HG02840 (cell line): ENCODE results near the gene CDH12.
"Not testable (repeated sequence)": the region's sequence is repeated elsewhere in the genome, so short reads cannot be mapped to it uniquely, and the experiment has no call there.

Experiments used
- ATAC-seq: cut with Tn5 transposase; IDR thresholded peaks from one replicate; pipeline ENCODE4 v1.9.1; 2021; ENCODE audit warnings: mild to moderate bottlenecking, moderate library complexity, moderate number of reproducible peaks; ENCODE audit not compliant: unreplicated experiment, low FRiP score

The CDH12 gene

DNA sequence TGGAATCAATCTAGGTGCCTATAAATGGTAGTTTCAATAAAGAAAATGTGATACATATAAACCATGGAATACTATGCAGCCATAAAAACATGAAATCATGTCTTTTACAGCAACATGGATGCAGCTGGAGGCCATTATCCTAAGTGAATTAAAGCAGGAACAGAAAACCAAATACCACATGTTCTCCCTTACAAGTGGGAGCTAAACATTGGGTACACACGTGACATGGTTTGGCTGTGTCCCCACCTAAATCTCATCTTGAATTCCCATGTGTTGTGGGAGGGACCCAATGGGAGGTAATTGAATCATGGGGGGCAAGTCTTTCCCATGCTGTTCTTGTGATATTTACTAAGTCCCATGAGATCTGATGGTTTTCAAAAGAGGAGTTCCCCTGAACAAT, 78.9 kb downstream of the CDH12 start:
- ATAC-seq: not testable (repeated sequence)

DNA sequence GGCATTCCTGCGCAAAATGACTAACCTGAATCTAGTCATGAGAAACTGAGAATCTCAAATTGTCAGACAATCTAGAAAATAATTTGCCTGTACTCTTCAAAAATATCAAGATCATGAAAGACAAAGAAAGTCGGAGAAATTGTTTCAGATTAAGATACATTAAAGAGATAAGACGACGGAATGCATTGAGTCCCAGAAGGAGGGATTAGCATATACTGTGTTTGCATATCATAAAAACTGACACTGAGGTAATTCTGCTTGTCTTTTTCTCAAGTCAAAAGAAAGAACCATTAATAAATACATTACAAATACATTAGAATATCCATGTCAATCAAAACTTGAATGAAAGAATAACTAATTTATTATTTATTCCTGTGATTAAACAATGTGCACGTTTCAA, 88.4 kb downstream of the CDH12 start:
- no peak for ATAC-seq

DNA sequence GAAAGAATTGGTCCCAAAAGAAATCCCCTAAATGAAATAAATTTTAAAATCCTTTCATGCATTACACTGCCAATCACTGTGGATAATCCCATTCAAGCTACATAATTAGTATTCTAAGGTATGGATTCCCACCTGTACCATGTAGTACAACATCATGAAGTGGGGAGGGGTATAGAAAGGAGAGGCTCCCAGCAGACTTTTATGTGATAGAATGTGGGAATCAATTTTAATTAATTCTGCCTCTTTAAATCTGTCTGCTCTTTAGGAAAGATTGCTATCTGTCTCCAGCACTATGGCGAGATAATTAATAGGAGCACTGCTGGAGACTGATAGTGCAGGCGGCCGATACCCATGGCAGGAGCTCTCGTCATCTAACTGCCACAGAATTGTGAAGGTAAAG, 95.4 kb downstream of the CDH12 start:
- no peak for ATAC-seq

DNA sequence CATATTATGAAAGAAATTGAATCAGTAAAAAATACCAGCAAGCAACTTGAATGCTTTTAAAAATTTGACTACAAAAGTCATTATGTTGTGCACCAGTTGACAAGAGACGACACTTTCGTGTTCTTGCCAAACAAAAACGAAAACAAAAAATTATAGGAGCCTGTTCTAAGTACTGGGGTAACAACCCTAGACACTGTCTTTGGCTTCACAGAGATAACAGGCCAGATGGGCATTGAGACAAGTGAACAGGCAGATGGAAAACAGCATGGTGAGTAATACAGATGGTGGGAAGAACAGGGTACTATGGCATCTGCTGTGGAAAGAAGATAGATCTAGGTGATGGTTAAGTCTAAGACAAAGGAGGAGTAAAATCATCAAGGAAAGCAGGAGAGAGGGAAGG, 99.0 kb downstream of the CDH12 start:
- no peak for ATAC-seq

DNA sequence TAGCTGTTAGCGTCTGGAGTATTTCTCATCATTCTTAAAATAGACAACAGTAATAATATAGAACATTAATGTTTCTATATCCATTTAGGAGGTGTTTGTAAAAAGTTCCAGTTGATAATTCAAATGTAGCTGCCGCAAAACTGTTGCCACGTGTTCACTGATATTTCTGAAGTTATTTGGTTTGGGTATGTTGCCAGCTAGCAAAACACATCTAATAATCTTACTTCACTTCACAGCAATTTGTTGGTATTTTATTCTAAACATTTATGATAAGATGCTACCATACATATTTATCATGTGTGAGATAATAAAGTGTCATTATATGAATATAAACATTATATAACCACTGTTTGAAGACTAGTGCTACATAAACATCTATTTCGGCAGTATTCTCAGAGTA, 101.6 kb downstream of the CDH12 start:
- no peak for ATAC-seq

DNA sequence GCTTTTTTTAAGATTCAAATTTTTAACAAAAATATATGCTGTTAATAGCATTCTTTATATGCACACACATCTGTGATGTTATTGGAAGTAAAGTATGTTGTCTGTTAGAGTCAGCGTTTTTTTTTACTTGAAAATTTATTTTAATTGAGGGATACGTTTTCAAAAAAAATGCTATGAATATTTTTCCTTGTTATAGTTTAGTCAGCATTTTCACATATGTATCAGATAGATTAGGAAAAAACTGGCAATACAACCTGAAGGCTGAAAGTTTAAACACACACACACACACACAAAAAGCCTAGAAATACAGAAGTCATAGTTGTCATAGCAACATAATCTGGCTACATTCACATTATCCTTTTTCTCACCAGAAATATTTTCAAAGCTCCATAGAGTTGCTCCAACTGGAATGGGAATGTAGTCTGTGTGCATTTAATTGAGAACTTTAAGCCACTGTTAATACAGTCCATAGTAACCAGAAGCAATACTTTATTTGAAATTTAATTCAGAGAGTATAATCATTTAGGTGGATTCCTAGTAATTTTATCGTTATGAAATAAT, 116.6 kb downstream of the CDH12 start:
- ATAC-seq: no peak

DNA sequence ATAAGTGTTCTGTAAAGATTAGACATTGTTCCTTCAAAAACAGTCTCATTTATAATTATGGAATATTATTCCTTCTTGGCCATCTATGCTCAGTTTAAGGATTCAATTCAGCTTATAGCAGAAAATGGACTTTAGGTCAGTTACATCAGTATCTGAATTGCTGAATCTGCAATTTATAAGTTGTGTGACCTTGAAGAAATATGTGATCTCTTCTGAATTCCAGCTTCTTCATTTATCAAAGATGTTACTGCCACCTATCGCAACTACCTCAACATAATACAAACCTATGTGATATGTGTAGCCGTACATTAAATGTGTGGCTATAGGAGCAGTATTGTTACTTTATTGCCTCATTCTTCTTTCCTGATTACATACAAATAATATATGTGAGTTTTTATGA, 118.2 kb downstream of the CDH12 start:
- ATAC-seq: no peak

DNA sequence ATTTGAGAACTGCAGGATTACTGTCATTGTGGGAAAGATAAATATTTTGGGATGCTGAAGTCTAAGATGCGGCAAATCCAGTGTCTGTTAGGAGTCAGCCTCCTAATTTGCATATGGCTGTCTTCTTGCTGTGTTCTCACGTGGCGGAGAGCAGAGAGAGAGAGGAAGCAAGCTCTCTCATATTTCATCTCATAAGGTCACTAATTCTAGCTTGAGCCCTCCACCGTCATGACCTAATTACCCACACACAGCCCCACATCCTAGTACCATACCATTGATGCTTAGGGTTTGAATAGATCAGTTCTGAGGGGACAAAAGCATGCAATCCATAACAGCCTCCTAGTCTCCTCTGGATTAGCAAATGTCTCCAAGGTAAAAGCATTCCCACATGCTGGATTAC, 124.5 kb downstream of the CDH12 start:
- ATAC-seq: no peak

DNA sequence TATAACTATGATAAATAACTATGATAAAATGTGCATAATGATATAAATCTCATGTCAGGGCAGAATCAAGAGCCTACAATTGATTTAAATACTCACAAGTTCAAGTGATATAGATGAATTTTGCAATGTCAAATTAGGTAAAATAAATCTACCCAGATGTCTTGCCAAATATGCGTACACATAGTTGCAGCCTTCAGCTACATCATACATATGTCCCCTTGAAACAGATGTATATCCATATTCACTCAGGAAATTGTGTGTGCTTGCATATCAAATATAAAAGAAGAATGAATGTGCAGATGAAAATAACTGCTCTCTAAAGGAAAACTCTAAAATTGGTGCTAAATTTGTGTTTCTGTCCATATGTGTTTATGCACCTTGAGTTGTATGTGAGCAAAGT, 130.7 kb downstream of the CDH12 start:
- ATAC-seq: no peak

DNA sequence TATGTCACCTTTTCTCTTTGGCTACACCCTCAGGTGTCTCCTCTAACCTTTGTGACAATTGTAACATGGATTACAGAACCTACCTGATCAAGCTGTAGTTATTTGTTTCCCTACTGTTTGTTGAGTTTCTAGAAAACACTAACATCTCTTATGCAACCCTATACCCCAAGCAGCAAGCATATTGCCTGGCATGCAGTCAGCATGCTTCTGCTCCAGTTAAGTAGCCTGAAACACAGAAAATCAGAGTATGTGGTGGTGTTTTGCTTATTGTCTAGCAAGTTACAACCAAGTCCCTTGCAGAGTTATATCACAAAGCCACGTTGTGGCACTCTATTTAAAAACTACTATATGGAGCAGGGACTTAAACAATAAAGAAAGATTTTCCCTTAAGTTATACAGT, 131.1 kb downstream of the CDH12 start:
- no peak for ATAC-seq

DNA sequence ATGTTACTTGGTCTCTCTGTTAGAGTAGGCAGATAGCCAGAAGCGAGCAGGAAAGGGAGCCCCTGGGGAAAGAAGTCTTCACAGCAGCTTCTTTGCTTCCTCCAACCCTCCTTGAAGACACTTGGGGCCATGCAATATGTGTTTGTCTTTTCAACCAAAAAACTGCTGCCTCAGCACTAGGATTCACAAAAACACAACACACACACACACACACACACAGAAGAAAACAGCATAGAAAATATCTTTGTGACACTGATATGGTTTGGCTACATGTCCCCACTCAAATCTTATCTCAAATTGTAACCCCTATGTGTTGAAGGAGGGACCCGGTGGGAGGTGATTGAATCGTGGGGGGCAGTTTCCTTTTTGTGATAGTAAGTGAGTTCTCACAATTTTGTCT, 133.3 kb downstream of the CDH12 start:
- no peak for ATAC-seq

DNA sequence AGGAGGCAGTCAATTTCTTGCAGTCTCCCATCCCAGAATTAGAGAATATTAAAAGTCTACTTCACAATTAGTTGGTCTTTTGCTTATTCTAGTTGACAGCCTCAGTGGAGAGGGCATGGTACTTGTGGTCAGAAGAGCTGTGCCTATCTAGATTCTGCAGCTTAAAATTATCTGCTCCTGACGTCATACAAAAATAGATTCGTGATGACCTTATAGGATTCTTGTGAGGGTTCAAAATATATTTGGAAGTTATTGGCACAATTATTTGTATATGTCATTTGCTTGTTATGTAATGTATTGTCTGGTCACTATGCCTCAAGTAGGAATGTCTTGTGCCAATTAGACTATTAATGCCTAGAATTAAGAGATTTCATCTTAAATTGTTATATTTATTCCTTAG, 142.5 kb downstream of the CDH12 start:
- ATAC-seq: no peak

DNA sequence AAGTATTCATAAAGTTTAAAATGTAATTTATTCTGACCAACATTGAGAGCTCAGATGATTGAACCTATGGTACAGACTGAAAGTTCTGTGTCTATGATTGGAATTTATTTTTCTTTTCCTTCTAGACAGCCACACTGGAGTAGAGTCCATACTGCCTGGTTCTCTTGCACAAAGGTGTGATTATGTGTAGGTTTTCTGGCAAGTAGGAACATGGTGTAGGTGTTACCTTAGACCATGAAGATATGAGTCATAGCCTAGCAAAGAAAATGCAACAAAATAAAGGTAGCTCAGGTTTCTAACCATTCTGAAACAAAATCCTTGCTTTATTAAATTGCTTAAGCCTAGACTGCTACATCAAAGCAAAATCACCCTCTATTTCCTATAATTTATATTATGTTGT, 143.4 kb downstream of the CDH12 start:
- no peak for ATAC-seq

DNA sequence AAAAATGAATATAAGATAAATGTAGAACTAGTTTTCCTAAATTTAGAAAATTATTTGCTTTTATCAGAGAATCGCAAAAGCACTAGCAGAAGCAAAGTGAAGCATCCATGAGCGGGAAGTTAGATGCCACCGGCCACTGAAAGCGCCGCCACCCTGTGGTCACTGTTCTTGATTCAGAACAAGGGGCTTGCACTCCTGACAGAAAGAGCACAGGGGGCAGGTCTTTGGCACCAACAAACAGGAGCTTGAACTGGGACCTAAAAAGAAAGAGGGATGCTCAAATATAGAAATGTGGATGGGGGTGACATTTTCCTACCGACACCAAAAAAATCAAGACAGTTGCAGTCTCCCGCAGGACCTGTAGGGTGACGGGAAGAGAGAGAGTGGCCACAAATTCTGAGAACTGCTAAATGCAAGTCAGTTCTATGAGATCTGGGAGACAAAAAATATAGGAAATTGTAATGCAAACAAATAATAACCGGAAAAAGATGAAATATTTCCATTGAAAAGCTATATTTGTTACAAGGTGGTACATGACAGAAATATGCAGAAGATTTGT, 144.3 kb downstream of the CDH12 start:
- ATAC-seq: no peak

DNA sequence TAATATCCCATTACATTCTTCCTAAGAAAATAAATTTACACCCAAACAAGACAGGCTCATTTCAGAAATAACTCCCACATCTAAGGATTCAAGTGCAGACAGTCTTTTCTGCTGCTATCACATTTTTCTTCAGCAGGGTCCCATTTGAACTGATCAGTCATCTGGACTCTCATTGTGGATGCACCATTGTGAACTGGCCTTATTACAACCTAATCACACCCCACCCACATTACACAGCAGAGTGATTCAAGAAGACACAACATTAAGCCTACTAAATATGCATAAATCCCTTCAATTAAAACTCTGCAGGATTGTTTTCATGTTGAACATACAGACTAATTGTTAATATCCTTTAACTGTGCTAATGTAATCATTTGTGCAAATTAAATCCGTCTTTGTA, 146.2 kb downstream of the CDH12 start:
- ATAC-seq: no peak

DNA sequence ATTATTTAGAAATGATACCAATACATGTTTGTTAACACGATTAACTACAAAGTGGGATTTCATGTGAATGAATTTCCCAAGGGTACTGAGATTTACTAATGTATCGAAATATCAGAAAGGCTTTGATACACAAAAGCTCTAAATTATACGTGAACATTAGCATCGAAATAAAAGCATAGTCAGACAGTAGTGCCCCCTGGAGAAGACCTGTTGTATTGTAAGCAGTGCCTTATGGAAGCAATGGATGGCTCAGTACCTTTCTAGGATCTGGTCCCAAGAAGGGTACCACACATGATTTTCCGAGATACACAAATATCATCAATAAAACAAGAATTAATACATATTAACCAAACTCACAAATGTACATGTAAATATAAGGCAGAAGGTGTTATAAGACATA, 153.8 kb downstream of the CDH12 start:
- no peak for ATAC-seq

DNA sequence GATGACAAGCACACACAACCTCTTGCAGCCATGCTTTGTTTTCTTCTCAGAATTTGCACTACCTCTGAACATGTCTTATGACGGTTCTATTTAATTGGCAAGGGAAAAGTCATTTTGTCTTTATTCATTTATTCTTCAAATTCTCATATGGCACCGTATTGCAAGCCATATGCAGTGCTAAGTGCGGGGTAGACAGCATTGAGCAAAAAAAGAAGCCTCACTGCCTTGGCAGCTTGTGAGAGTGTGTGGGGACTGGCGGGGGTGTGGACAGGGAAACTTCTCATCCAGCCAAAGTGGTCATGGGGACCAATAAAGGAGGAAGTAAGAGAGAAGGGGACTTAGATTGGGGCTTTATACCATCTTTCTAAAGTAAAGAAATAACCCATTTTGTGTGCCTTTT, 160.0 kb downstream of the CDH12 start:
- ATAC-seq: no peak

DNA sequence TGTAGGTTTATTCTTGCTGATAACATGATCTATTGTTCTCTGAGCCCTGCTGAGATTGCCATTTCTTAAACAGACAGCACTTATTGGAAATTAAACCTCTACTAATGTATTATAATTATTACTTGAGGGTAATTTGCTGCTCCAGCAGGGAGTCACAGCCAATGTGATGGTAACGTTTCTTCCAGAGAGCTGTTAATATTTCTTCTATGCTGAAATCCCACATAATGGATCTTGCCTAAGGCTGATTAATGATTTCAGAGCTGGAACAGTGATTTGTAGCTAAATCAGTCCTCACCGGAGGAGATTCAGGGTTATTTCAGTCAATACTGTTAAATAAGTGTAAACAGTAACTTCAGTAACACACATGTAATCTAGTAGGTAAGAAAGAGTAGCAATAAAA, 170.1 kb downstream of the CDH12 start:
- ATAC-seq: no peak

DNA sequence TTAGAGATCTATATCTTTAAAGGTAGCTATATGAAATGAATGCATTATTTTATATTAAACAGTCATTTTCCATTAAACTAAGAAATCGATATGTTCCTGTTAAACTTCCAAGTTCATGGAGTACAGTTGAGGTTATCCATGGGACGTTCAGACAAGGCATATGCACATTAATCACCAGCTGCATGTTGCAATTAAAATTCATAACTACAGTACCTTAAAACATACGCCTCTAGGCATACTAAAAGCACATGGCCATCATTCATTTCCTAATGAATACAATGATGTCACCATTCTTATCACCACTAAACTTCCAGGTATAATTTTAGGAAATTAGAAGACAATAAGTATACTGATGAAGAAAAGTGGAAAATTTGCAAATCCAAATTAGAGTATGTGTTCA, 174.3 kb downstream of the CDH12 start:
- ATAC-seq: no peak

DNA sequence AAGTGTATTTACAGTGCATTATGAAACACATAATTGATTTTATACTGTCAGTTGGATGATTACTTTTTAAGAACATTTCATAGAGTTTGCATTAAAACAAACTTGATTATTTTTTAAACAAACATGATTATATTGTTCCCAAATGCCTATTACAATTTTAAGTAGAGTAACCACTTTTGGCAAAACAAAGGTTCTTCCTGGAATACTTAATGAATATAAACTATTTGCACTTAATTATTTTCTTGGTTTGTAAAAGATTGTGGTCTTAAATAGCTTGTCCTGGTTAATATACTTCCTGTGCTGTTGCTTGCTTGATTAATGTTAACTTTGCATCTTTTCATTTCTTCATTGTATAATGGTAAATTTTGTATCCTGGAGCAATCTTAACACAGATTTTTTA, 180.0 kb downstream of the CDH12 start:
- ATAC-seq: no peak

DNA sequence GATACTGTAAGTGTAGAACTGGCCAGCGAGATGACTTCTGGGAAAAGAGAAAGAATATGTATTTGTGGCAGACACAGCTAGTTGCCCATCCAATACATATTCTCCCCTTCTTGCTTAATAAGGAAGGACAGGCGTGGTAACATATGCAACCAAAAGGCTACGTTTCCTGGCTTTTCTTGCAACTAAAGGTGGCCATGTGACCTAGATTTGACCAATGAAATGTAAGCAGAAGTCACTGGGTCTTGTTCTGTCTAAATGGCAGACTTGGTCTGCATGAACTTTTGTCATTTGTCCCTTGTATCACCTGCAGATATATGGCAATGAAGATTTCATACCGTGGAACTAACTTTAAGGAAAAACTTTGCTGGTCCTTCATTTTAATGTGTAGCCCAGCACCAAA, 183.8 kb downstream of the CDH12 start:
- no peak for ATAC-seq

DNA sequence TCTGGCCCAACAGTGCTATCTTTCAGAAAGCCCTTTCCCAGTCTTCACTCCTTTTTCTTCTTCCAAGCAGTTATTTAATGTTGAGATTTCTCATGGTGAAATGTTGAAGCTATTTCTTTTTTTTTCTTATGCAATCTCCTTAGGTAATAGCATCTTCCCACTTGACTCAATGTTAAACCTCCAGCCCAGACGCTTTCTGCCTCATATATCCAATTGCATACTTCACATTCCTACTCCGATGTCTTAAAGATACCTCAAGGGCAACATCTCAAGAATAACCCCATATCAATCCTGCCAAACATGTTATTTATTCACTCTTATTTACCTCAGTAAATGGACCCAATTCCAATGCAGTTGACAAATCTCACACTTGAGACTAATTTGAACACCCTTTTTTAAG, 187.3 kb downstream of the CDH12 start:
- ATAC-seq: no peak

DNA sequence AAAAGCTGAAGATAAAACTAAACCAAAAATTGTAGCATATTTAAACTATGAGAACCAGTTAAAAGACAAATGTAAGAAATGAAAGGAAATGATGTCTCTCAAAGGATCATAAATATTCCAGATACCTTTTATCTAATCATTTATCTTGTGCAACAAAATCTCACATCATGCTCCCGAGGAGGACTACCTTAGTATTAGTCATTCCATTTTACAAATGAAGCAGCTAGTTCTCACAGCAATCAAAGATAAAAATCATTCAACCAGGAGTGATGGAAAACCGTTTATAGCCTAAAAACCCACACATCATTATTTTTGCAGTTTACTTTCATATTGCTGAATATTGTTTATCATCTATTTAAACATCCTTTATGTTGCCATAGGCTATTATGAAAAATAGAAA, 190.0 kb downstream of the CDH12 start:
- ATAC-seq: no peak
